ENCODE results near the gene TJP3. TPM values are rescaled to one million over a fixed set of nuclear protein-coding genes. Genes with fewer than 3 reads are reported as not detected.

The TJP3 gene
- total RNA-seq, 1 donor from 2014 or later: 3.1 TPM

DNA sequence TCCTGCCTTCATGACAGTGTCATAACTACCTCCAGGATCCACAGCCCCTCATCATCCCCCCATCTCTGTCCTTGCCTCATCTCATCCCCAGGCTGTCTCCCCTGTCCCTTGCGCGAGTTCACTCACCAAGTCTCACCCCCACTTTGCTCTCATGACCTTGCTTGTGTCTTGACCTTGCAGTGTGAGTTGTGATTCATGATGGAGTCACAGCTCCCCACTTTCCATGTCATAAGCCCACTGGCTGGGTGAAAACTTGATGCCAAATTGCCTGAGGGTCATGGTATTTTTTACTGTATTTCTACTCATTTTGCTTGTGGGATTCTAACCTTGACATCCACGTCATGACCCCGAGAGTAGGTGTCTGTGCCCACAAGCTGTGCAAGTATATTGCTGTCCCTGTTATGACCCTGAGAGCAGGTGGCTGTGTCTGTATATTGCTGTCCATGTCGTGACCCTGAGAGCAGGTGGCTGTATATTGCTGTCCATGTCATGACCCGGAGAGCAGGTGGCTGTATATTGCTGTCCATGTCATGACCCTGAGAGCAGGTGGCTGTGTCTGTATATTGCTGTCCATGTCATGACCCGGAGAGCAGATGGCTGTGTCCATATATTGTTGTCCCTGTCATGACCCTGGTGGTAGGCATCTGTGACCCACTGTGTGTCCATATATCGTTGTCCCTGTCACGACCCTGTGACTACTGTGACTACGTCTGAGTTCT lies 29.5 kb downstream of the TJP3 start:
- Mint-ChIP-seq H3K27me3 (ENCODE audit: unreplicated experiment) (peaks cover 3% of the 10 kb centered on the region), H3K4me3 (ENCODE audit: unreplicated experiment) (no peak overlapping the region), H3K4me1 (ENCODE audit: low read depth, unreplicated experiment) (peaks cover 4% of the 10 kb centered on the region), H3K27ac (ENCODE audit: unreplicated experiment) (no peak overlapping the region), H3K9me3 (ENCODE audit: unreplicated experiment) (peaks cover 2% of the 10 kb centered on the region), H3K36me3 (ENCODE audit: unreplicated experiment) (peaks cover 7% of the 10 kb centered on the region)
- TF ChIP-seq, protein P1, sequence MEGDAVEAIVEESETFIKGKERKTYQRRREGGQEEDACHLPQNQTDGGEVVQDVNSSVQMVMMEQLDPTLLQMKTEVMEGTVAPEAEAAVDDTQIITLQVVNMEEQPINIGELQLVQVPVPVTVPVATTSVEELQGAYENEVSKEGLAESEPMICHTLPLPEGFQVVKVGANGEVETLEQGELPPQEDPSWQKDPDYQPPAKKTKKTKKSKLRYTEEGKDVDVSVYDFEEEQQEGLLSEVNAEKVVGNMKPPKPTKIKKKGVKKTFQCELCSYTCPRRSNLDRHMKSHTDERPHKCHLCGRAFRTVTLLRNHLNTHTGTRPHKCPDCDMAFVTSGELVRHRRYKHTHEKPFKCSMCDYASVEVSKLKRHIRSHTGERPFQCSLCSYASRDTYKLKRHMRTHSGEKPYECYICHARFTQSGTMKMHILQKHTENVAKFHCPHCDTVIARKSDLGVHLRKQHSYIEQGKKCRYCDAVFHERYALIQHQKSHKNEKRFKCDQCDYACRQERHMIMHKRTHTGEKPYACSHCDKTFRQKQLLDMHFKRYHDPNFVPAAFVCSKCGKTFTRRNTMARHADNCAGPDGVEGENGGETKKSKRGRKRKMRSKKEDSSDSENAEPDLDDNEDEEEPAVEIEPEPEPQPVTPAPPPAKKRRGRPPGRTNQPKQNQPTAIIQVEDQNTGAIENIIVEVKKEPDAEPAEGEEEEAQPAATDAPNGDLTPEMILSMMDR (IDR thresholded peaks at IDR 0.05; ENCODE audit: partially characterized antibody, unreplicated experiment): no peak
- no peak for DNase-seq

- no peak for DNase-seq
- H3K4me1 Mint-ChIP-seq (ENCODE audit: low read depth, unreplicated experiment): peaks cover 2% of the 10 kb centered on the region
- H3K27ac Mint-ChIP-seq (ENCODE audit: unreplicated experiment): no peak overlapping the region
- H3K36me3 Mint-ChIP-seq (ENCODE audit: unreplicated experiment): peaks cover 1% of the 10 kb centered on the region
- H3K27me3 Mint-ChIP-seq (ENCODE audit: unreplicated experiment): peaks cover 1% of the 10 kb centered on the region
- TF ChIP-seq, protein P1 (IDR thresholded peaks at IDR 0.05; ENCODE audit: partially characterized antibody, unreplicated experiment): no peak
- H3K4me3 Mint-ChIP-seq (ENCODE audit: unreplicated experiment): no peak overlapping the region
- H3K9me3 Mint-ChIP-seq (ENCODE audit: unreplicated experiment): peaks cover 2% of the 10 kb centered on the region
Observed at GRCh38 chr19:3738477-3739220, 30.5 kb downstream of the TJP3 start.

GRCh38 chr19:3740431-3740830 lies 32.2 kb downstream of the TJP3 start:
- Mint-ChIP-seq H3K9me3 (ENCODE audit: unreplicated experiment) (peaks cover 2% of the 10 kb centered on the region), H3K36me3 (ENCODE audit: unreplicated experiment) (no peaks in the 10 kb centered on the region)

DNA sequence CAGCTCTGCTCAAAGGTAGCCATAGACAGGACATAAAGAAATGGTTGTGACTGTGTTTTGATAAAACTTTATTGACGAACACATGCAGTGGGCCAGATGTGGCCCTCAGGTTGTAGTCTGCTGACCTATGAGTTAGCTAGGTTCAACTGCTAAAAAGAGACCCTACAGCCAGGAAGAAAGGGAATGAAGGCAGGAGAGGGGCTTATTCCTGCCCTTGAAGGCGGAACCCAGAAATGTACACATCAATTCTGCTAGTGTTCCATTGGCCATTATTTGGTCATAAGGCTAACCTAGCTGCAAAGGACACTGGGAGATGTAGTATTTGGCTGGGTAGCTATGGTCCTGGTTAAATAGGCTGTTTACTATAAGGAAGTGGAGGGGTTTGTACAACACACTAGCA lies 35.3 kb downstream of the TJP3 start:
- no peak for DNase-seq
- no peaks in the 10 kb centered on the region for H3K36me3 Mint-ChIP-seq (ENCODE audit: unreplicated experiment)
- H3K9me3 Mint-ChIP-seq (ENCODE audit: unreplicated experiment): no peaks in the 10 kb centered on the region
- H3K27me3 Mint-ChIP-seq (ENCODE audit: unreplicated experiment): no peaks in the 10 kb centered on the region
- TF ChIP-seq, protein P1 (IDR thresholded peaks at IDR 0.05; ENCODE audit: partially characterized antibody, unreplicated experiment): no peak
- H3K4me1 Mint-ChIP-seq (ENCODE audit: low read depth, unreplicated experiment): no peaks in the 10 kb centered on the region
- no peak overlapping the region for H3K4me3 Mint-ChIP-seq (ENCODE audit: unreplicated experiment)
- H3K27ac Mint-ChIP-seq (ENCODE audit: unreplicated experiment): peak overlapping the region; percentile 33

More at GRCh38 chr19:3740431-3740830, 32.2 kb downstream of the TJP3 start:
- Mint-ChIP-seq H3K27ac (ENCODE audit: unreplicated experiment) (no peak overlapping the region), H3K27me3 (ENCODE audit: unreplicated experiment) (no peaks in the 10 kb centered on the region), H3K4me1 (ENCODE audit: low read depth, unreplicated experiment) (peaks cover 2% of the 10 kb centered on the region), H3K4me3 (ENCODE audit: unreplicated experiment) (no peak overlapping the region)
- no peak for DNase-seq
- TF ChIP-seq, protein P1 (IDR thresholded peaks at IDR 0.05; ENCODE audit: partially characterized antibody, unreplicated experiment): no peak

Data from glutamatergic neuron (in vitro differentiated cells).